Activated naive CD4-positive, alpha-beta T cell treated with anti-CD3 and anti-CD28 coated beads, Interleukin-2, amount 50 U/mL, for 72 hours (primary cell): ENCODE results near the gene ANKRD6. TPM values are rescaled to one million over a fixed set of nuclear protein-coding genes. Genes with fewer than 3 reads are reported as not detected.

Source experiments
- ATAC-seq, 2 donors: fragments of 150-1000 bp; cut with Tn5 transposase; 2 replicates each; pipeline ENCODE4 v1.10.0; 2021; ENCODE audit warnings: mild to moderate bottlenecking in 2 of 2, moderate library complexity in 2 of 2
- DNase-seq, 2 donors: peaks; one replicate each; pipeline ENCODE4 v3.0.0; 2021 to 2022; ENCODE audit warnings: low spot score in 2 of 2
- H3K27ac Mint-ChIP-seq, 2 donors: one replicate each; pipeline ENCODE4 v1.8.0; 2022; ENCODE audit warnings: mild to moderate bottlenecking in 2 of 2, mixed read lengths in 2 of 2
- H3K36me3 Mint-ChIP-seq, 2 donors: one replicate each; pipeline ENCODE4 v1.8.0; 2022; ENCODE audit warnings: mixed read lengths in 2 of 2
- H3K9me3 Mint-ChIP-seq, 2 donors: one replicate each; pipeline ENCODE4 v1.8.0; 2022; ENCODE audit warnings: mixed read lengths in 2 of 2
- total RNA-seq, 2 donors: library from RNA; stranded (reverse); gene quantifications; one replicate each; pipeline ENCODE4 v1.2.3, GENCODE V29; 2022

Gene ANKRD6
- total RNA-seq, 2 donors from 2014 or later = 2.6 to 5.8 TPM

DNA sequence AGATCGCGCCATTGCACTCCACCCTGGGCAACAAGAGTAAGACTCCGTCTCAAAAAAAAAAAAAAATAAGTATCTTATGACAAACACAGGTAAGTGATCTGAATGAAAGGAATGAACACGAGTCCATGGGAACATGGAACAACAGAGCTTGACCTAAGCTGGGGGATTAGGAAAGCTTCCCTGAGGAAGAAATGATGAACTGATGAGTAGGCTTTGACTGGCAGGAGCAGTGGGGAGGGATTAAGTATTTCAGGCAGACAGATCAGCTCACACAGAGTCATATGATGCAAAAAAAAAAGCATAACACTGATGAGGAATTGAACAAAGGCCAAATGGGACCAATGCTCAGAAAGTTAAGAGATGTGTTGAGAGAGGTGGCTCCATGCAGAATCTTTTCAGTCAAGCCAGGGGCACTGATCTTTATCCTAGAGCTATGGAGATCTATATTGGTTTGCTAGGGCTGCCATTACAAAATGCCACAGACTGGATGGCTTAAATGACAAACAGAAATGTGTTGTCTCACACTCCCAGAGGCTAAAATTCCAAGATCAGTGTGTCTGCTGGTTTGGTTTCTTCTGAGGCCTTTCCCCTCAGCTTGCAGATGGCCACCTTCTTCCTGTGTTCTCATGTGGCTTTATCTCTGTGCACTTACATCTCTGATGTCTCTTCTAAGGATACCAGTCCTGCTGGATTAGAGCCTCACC lies 85.6 kb downstream of the ANKRD6 start:
- no peak for ATAC-seq
- no peaks in the 10 kb centered on the region for H3K9me3 Mint-ChIP-seq
- no peak overlapping the region for H3K27ac Mint-ChIP-seq
- DNase-seq = no peak
- H3K36me3 Mint-ChIP-seq = no peaks in the 10 kb centered on the region

DNA sequence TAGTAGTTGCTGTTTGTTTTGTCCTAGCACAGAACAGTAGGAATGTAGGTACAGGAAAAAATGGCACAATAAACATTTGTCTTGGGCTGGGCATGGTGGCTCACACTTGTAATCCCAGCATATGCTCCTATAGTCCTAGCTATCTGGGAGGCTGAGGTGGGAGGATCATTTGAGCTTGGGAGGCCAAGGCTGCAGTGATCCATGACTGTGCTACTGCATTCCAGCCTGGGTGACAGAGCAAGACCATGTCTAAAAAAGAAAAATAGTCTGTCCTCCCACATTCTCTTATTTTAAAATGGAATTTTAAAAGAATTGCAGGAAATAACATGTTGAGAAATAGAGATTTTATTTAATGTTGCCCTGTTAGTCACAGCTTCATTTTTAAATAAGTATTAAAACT lies 87.8 kb downstream of the ANKRD6 start:
- ATAC-seq (no peak), DNase-seq (no peak)
- Mint-ChIP-seq H3K27ac (no peak overlapping the region), H3K9me3 (no peaks in the 10 kb centered on the region), H3K36me3 (no peaks in the 10 kb centered on the region)

- DNase-seq (no peak), ATAC-seq (no peak)
- no peaks in the 10 kb centered on the region for H3K36me3 Mint-ChIP-seq
- H3K9me3 Mint-ChIP-seq = no peaks in the 10 kb centered on the region
- H3K27ac Mint-ChIP-seq = no peak overlapping the region
Observed at GRCh38 chr6:89522778-89523177, 89.8 kb downstream of the ANKRD6 start.

DNA sequence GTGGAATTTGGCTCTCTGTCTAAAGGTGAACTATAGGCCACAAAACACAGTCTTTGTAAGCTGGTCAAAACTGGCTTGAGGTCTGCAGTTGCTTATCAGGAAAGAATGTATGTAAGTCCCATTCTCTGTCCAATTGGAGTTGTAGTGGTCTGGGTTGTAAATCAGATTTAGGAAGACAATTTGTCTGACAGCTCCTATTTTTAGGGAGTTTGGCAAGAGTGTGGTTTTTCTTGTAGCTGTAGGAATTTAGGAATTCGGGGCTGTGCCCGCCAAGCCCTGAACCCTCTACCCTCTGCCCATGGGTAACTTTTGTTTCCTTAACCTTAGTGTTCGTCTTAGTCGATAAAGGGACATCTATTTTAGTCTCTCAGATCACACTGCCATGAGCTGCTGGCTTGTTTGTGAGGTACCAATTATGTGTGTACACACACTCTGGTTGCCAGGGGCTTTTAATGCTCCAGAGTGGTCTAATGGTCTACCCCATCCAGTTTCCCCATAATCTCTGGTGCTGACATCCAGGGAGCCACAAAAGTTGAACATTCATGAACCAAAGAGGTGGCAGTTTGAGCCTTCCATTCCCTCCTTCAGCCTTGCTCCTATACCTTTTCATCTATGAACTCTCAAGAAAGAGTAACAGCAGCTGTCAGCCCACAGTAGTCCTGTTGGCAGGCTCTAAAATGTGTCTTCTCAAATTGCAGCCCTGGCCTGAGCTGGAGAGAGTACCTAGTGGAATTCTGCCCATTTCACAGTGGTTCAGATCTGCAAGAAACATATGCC lies 93.0 kb downstream of the ANKRD6 start:
- ATAC-seq (no peak), DNase-seq (no peak)
- Mint-ChIP-seq H3K9me3 (no peaks in the 10 kb centered on the region), H3K27ac (no peak overlapping the region), H3K36me3 (no peaks in the 10 kb centered on the region)

DNA sequence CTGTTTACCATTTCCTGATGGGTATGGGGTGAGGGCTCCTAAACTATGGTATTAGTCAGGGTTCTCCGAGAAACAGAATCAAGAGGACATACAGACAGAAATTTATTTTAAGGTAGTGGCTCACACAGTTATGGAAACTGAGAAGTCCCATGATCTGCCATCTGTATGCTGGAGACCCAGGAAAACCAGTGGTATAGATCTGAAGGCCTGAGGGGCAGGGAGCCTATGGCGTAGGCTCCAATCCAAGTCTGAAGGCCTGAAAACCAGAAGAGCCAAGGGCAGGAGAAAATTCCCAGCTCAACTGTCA lies 93.6 kb downstream of the ANKRD6 start:
- ATAC-seq = no peak

GRCh38 chr6:89527634-89528033 lies 94.7 kb downstream of the ANKRD6 start:
- DNase-seq (no peak), ATAC-seq (peak in 1 of 2 donors; percentile 40)
- Mint-ChIP-seq H3K36me3 (no peaks in the 10 kb centered on the region), H3K9me3 (no peaks in the 10 kb centered on the region), H3K27ac (no peak overlapping the region)

More for the DNA sequence above, 93.6 kb downstream of the ANKRD6 start:
- Mint-ChIP-seq H3K36me3 (no peaks in the 10 kb centered on the region), H3K27ac (no peak overlapping the region), H3K9me3 (no peaks in the 10 kb centered on the region)
- DNase-seq = no peak

DNA sequence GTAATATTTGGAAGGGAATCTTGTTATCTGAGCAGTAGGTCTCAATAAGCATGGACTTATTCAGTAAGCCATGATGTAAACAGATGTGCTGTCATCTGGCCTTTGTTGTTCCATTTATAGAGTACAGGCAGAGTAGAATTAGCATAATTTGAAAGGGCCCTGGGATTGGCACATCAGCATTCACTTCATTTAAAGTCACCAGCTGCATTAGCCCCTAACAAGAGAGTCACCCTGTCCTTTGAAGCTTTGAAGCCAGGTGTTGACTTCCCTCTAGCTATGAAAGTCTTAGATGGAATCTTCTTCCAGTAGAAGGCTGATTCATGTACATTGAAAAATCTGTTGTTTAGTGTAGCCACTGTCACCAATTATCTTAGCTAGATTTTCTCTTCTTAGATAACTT lies 95.9 kb downstream of the ANKRD6 start:
- DNase-seq (no peak), ATAC-seq (no peak)
- no peak overlapping the region for H3K27ac Mint-ChIP-seq
- H3K36me3 Mint-ChIP-seq = no peaks in the 10 kb centered on the region
- no peaks in the 10 kb centered on the region for H3K9me3 Mint-ChIP-seq

DNA sequence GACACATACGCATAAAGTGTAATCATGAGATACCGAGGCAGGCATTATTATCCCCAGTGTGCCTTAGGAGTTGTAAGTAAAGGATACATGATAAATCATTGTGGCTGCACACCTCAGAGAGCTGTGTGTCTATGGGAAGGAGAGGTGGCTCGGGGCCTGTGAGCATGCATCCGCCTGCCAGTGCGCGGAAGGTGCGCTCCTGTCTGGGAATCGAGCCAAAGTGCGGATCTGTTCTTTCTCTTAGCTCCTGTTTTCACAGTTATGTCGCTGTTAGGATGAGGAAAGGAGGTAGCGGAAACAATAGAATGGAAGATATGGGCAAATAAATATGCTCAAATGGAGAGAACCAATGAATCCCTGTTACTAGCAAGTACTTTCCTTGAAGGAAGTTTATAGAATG lies 98.0 kb downstream of the ANKRD6 start:
- no peak overlapping the region for H3K27ac Mint-ChIP-seq
- no peaks in the 10 kb centered on the region for H3K36me3 Mint-ChIP-seq
- no peak for DNase-seq
- ATAC-seq = no peak
- no peaks in the 10 kb centered on the region for H3K9me3 Mint-ChIP-seq

DNA sequence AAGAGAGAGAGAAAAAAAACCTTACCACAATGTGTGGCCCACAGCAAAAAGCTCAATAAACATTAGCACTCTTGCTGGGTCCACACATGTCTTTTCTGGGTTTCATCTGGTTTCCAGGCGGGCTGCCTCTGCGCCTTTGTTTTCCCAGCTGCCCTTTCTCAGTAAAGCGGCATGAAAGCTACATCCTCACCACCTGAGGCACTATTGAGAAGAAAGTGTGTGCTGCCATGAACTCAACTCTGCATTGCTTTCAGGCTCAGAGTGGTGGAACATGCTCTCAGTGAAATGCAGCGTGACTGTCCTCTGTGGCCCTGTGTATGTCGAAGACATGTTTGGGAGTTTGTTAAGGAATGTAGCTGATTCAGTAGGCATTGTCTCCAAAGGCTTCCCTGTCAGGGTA lies 103.3 kb downstream of the ANKRD6 start:
- Mint-ChIP-seq H3K9me3 (no peaks in the 10 kb centered on the region), H3K27ac (no peak overlapping the region), H3K36me3 (no peaks in the 10 kb centered on the region)
- DNase-seq (no peak), ATAC-seq (no peak)

GRCh38 chr6:89539779-89540178 lies 106.8 kb downstream of the ANKRD6 start:
- DNase-seq = no peak
- ATAC-seq = no peak
- no peaks in the 10 kb centered on the region for H3K36me3 Mint-ChIP-seq
- no peaks in the 10 kb centered on the region for H3K9me3 Mint-ChIP-seq
- no peak overlapping the region for H3K27ac Mint-ChIP-seq

DNA sequence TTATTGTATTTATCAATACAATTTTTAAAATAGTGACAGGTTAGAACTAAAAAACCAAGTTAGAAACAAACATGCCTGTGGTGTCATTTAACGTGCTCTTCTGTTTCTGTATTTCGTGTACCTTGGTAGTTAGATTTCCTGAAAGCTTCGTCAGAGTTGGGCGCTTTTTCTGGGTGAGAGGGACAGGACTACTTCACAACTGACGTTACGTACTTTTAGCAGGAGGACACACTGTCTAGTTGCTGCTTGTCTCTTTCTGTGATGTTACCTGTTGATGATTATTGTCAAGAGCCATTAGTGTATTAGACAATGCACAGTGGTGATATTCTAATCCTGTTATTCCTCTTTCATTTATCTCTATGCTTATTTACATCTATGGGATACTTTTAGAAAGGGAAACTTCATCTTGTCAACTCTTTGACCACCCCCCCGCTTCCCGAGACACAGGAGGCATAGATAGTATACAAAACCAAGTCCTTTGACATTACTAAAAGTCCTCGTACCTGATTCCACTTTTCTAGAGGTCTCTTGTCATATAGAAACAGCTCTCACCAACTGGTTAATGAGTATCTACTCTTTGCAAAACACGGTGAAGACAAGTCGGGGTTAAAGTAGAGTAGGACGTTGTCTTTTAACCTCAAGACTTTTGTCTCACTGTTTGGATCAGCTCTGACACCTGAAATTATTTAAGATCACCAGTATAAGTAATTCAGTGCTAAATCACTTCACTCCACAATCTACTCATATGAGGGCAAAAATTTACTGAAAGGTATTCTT lies 109.3 kb downstream of the ANKRD6 start:
- Mint-ChIP-seq H3K36me3 (no peaks in the 10 kb centered on the region), H3K9me3 (no peaks in the 10 kb centered on the region), H3K27ac (no peak overlapping the region)
- DNase-seq = no peak
- ATAC-seq = no peak

DNA sequence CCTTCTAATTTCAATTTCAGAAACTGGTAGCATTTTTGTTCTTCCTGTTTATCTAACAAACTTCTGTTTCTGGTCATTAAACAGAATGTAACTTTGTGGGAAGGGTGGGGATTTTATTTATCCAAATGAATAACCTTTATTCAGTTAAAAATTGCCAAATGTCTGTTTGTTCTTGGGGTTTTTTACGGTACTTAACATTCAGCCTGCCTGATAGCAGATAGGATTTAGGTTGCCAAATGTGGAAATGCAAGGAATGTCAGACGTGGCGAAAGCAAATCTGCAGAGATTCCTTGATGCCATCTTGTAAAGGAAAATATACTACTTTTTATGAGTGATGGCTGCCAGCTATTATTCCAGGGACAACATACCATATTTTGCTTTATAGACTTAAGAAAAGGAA lies 109.9 kb downstream of the ANKRD6 start:
- Mint-ChIP-seq H3K27ac (no peak overlapping the region), H3K36me3 (no peaks in the 10 kb centered on the region), H3K9me3 (no peaks in the 10 kb centered on the region)
- ATAC-seq (no peak), DNase-seq (no peak)

DNA sequence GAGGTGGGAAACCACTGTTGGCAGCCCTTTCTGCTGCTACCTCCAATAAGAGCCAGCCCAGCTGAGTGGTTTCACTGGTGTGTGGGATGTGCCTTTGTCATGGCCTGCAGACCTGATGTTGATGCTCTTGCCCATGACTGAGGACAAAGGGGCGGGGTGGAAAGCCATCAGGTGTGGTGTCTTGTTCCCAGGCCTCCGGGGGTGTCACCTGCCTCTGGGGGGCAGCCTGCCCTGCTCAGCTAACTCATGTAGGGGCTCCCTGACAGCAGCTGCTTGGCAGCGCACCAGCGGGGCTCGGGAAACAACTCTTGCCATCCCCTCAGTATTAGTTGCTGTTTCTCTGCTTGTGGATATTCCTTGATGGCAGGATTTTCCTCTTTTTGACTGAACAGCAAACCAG lies 114.3 kb downstream of the ANKRD6 start:
- H3K36me3 Mint-ChIP-seq = no peaks in the 10 kb centered on the region
- DNase-seq (no peak), ATAC-seq (no peak)
- no peaks in the 10 kb centered on the region for H3K9me3 Mint-ChIP-seq
- H3K27ac Mint-ChIP-seq = no peak overlapping the region

- no peak for DNase-seq
- H3K9me3 Mint-ChIP-seq = peaks cover 8 to 12% of the 10 kb centered on the region in 2 donors
Observed at GRCh38 chr6:89553431-89553830, 120.5 kb downstream of the ANKRD6 start.

DNA sequence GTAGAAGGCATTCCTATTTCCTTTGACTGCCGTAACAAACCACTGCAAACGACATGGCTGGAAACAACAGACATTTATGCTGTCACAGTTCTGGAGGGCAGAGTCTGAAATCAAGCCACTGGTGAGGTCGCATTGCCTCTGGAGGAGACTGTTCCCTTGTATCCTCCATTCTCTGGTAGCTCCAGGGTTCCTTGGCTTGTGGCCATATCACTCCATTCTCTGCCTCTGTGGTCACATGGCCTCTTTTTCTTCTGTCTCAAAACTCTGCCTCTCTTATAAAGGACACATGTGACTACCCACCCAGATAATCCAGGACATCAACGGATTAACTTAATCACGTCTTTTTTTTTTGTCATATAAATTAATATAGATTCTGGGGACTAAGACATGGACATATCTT lies 121.2 kb downstream of the ANKRD6 start:
- Mint-ChIP-seq H3K36me3 (no peaks in the 10 kb centered on the region), H3K27ac (no peak overlapping the region), H3K9me3 (peaks cover 8 to 12% of the 10 kb centered on the region in 2 donors)
- no peak for ATAC-seq
- DNase-seq = no peak

More at GRCh38 chr6:89553431-89553830, 120.5 kb downstream of the ANKRD6 start:
- ATAC-seq = no peak
- no peaks in the 10 kb centered on the region for H3K36me3 Mint-ChIP-seq
- no peak overlapping the region for H3K27ac Mint-ChIP-seq

DNA sequence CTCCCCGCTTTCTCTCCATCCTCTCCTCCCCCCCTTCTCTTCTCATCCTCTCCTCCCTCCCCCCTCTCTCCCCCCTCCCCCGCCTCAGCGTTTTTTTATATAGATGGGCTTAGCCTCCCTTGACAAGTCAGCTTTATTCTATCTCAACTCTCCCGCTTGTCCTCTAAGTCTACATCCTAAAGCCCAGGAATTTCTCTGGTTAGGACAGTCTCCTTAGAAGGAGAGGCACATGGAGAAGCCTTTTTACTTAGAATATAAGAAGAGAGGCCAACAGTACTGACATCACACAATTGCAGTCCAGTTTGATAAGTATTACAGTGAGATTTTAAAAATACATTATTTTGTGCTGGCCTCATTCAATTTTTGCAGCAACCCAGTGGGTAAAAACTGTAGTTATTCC lies 122.1 kb downstream of the ANKRD6 start:
- ATAC-seq (no peak), DNase-seq (no peak)
- H3K9me3 Mint-ChIP-seq = peaks cover 8 to 12% of the 10 kb centered on the region in 2 donors
- H3K27ac Mint-ChIP-seq = no peak overlapping the region
- H3K36me3 Mint-ChIP-seq = no peaks in the 10 kb centered on the region

- H3K9me3 Mint-ChIP-seq = peaks cover 8 to 12% of the 10 kb centered on the region in 2 donors
- H3K27ac Mint-ChIP-seq = peak overlapping the region in 1 of 2 donors; percentile 58
- DNase-seq (no peak), ATAC-seq (no peak)
- no peaks in the 10 kb centered on the region for H3K36me3 Mint-ChIP-seq
Observed at GRCh38 chr6:89555806-89556205, 122.9 kb downstream of the ANKRD6 start.
